HepG2 (cell line): ENCODE measurements around the gene ZNF747. TPM values are rescaled to one million over a fixed set of nuclear protein-coding genes. Genes with fewer than 3 reads are reported as not detected.

Experiments
- ATF1 ChIP-seq: IDR thresholded peaks from 2 replicates; pipeline ENCODE4 v1.6.1; 2016; ENCODE audit warnings: mild to moderate bottlenecking, control low read depth
- BHLHE40 ChIP-seq: IDR thresholded peaks from 2 replicates; pipeline ENCODE4 v1.6.1; 2011; ENCODE audit warnings: low read length, improper control_type of control experiment
- NR2F6 ChIP-seq, 2 experiments: IDR thresholded peaks; 2 replicates each; pipeline ENCODE4 v1.6.1; 2016; ENCODE audit warnings: antibody characterized with exemption in 1 of 2, mild to moderate bottlenecking in 1 of 2
- PCBP1 ChIP-seq: fragments of 200-400 bp; formaldehyde crosslinking; IDR thresholded peaks from 2 replicates; pipeline ENCODE4 v1.6.1; 2017; ENCODE audit warnings: mild to moderate bottlenecking, low read depth, low read length, borderline replicate concordance
- RBM22 ChIP-seq: fragments of 200-400 bp; formaldehyde crosslinking; optimal IDR thresholded peaks from 2 replicates; pipeline ENCODE3; 2017; ENCODE audit warnings: mild to moderate bottlenecking, low read length, moderate library complexity
- TCF7L2 ChIP-seq: IDR thresholded peaks from 2 replicates; pipeline ENCODE4 v1.6.1; 2011; ENCODE audit warnings: mild to moderate bottlenecking, low read depth, low read length, moderate library complexity
- ZNF331 ChIP-seq: sonication (generic); formaldehyde crosslinking; IDR thresholded peaks from 2 replicates; pipeline ENCODE4 v1.4.0; 2020; ENCODE audit warnings: missing genetic modification reagents
- ZNF557 ChIP-seq: sonication (generic); formaldehyde crosslinking; IDR thresholded peaks from 2 replicates; pipeline ENCODE4 v1.4.0; 2020; ENCODE audit warnings: missing genetic modification reagents
- ZNF670 ChIP-seq: sonication (generic); formaldehyde crosslinking; IDR thresholded peaks from 2 replicates; pipeline ENCODE4 v1.8.0; 2022; ENCODE audit warnings: mild to moderate bottlenecking, missing genetic modification reagents, borderline replicate concordance
- ZNF703 ChIP-seq: sonication (generic); formaldehyde crosslinking; IDR thresholded peaks from 2 replicates; pipeline ENCODE4 v1.5.1; 2020; ENCODE audit warnings: missing genetic modification reagents, mild to moderate bottlenecking, moderate library complexity, borderline replicate concordance
- ZNF816 ChIP-seq: sonication (generic); formaldehyde crosslinking; IDR thresholded peaks from 2 replicates; pipeline ENCODE4 v1.8.0; 2022; ENCODE audit warnings: missing genetic modification reagents, mild to moderate bottlenecking, borderline replicate concordance
- polyA plus RNA-seq, 8 experiments: library from polyadenylated mRNA; depleted of rRNA in 3 of 8; stranded (reverse) in 7 of 8; unstranded in 1 of 8; fragments of >200 nt; fragmentation: Illumina TruSeq in 4 of 8; extraction: Trizol in 4 of 8; gene quantifications; 2 replicates each; pipeline versions ENCODE4 v1.2.1 to v1.2.3, GENCODE V29; 2011 to 2016; ENCODE audit warnings: low read depth in 4 of 8, missing spikeins in 1 of 8, mixed read lengths in 1 of 8; ENCODE audit not compliant: insufficient read depth in 1 of 8
- total RNA-seq, 5 experiments: library from RNA; depleted of rRNA; stranded (reverse); fragments of >200 nt; fragmentation: Illumina TruSeq; extraction: Trizol; gene quantifications; 2 replicates each; pipeline ENCODE4 v1.2.3, GENCODE V29; 2016; ENCODE audit warnings: low read depth in 1 of 5
- TF ChIP-seq, protein P1 (sequence below): sonication (generic); formaldehyde crosslinking; IDR thresholded peaks from 2 replicates; pipeline ENCODE4 v1.4.0; 2020; ENCODE audit warnings: mild to moderate bottlenecking, missing genetic modification reagents
- TF ChIP-seq, protein P2 (sequence below): sonication (generic); formaldehyde crosslinking; conservative IDR thresholded peaks from 2 replicates; pipeline ENCODE4 v1.4.0; 2020; ENCODE audit warnings: missing genetic modification reagents
- TF ChIP-seq, protein P3 (sequence below): fragments of 450-650 bp; IDR thresholded peaks from 2 replicates; pipeline ENCODE4 v1.6.1; 2017; ENCODE audit warnings: mild to moderate bottlenecking
- TF ChIP-seq, protein P4 (sequence below): sonication (generic); formaldehyde crosslinking; IDR thresholded peaks from 2 replicates; pipeline ENCODE4 v1.8.0; 2022; ENCODE audit warnings: mild to moderate bottlenecking, missing genetic modification reagents; ENCODE audit not compliant: insufficient replicate concordance
- TF ChIP-seq, protein P5 (sequence below): sonication (generic); formaldehyde crosslinking; IDR thresholded peaks from 2 replicates; pipeline ENCODE4 v1.5.0; 2020; ENCODE audit warnings: mild to moderate bottlenecking, missing genetic modification reagents, borderline replicate concordance

The ZNF747 gene
- total and polyA plus RNA-seq, 2 of the 13 experiments (the other 11 are each of a cell fraction or from before 2014, with no cell fraction given) = 7.2 to 10.2 TPM

DNA sequence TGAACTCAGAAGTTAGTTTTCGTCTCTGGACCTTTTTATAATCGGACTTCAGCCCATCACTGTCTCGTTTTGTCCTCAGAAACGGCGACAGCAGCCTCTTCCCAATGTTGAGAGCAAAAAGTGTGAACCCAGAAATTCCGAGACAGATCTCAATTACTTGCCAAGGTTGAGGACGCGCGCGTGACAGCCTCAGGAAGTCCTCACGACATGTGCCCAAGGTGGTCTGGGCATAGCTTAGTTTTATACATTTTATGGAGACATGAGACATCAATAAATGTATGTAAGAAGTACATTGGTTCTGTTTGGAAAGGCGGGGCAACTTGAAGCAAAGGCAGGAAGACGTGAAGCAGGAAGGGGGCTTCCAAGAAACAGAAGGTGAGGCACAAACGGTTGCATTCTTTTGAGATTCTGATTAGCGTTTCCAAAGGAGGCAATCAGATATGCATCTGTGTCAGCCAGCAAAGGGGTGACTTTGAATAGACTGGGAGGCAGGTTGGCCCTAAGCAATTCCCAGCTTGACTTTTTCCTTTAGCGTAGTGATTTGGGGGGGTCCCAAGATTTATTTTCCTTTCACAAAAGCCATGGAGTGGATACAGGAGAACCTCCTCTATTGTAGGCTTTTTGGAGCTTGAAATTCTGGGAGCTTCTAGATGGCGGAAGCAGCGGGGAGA lies 583 bp upstream of the ZNF747 start (continued):
- TF ChIP-seq, protein P1, sequence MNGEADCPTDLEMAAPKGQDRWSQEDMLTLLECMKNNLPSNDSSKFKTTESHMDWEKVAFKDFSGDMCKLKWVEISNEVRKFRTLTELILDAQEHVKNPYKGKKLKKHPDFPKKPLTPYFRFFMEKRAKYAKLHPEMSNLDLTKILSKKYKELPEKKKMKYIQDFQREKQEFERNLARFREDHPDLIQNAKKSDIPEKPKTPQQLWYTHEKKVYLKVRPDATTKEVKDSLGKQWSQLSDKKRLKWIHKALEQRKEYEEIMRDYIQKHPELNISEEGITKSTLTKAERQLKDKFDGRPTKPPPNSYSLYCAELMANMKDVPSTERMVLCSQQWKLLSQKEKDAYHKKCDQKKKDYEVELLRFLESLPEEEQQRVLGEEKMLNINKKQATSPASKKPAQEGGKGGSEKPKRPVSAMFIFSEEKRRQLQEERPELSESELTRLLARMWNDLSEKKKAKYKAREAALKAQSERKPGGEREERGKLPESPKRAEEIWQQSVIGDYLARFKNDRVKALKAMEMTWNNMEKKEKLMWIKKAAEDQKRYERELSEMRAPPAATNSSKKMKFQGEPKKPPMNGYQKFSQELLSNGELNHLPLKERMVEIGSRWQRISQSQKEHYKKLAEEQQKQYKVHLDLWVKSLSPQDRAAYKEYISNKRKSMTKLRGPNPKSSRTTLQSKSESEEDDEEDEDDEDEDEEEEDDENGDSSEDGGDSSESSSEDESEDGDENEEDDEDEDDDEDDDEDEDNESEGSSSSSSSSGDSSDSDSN (CRISPR knock-in tag) = no peak
- TF ChIP-seq, protein P2, sequence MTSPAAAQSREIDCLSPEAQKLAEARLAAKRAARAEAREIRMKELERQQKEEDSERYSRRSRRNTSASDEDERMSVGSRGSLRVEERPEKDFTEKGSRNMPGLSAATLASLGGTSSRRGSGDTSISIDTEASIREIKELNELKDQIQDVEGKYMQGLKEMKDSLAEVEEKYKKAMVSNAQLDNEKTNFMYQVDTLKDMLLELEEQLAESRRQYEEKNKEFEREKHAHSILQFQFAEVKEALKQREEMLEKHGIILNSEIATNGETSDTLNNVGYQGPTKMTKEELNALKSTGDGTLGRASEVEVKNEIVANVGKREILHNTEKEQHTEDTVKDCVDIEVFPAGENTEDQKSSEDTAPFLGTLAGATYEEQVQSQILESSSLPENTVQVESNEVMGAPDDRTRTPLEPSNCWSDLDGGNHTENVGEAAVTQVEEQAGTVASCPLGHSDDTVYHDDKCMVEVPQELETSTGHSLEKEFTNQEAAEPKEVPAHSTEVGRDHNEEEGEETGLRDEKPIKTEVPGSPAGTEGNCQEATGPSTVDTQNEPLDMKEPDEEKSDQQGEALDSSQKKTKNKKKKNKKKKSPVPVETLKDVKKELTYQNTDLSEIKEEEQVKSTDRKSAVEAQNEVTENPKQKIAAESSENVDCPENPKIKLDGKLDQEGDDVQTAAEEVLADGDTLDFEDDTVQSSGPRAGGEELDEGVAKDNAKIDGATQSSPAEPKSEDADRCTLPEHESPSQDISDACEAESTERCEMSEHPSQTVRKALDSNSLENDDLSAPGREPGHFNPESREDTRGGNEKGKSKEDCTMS = no peak
- no peak; the same call in 1 of the 2 replicates for TF ChIP-seq ZNF557 (CRISPR knock-in tag)
- 0 out of 2 replicates have a peak, but pooled peaks have one; percentile 35 for TF ChIP-seq ZNF816 (CRISPR knock-in tag)
- TF ChIP-seq RBM22 = peak; percentile 57
- no peak for TF ChIP-seq ZNF703 (CRISPR knock-in tag)
- peak; percentile 70; the same call in 1 of the 2 replicates for TF ChIP-seq ZNF670 (CRISPR knock-in tag)
- no peak for TF ChIP-seq PCBP1
- TF ChIP-seq, protein P3, sequence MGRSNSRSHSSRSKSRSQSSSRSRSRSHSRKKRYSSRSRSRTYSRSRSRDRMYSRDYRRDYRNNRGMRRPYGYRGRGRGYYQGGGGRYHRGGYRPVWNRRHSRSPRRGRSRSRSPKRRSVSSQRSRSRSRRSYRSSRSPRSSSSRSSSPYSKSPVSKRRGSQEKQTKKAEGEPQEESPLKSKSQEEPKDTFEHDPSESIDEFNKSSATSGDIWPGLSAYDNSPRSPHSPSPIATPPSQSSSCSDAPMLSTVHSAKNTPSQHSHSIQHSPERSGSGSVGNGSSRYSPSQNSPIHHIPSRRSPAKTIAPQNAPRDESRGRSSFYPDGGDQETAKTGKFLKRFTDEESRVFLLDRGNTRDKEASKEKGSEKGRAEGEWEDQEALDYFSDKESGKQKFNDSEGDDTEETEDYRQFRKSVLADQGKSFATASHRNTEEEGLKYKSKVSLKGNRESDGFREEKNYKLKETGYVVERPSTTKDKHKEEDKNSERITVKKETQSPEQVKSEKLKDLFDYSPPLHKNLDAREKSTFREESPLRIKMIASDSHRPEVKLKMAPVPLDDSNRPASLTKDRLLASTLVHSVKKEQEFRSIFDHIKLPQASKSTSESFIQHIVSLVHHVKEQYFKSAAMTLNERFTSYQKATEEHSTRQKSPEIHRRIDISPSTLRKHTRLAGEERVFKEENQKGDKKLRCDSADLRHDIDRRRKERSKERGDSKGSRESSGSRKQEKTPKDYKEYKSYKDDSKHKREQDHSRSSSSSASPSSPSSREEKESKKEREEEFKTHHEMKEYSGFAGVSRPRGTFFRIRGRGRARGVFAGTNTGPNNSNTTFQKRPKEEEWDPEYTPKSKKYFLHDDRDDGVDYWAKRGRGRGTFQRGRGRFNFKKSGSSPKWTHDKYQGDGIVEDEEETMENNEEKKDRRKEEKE = no peak
- no peak for TF ChIP-seq BHLHE40
- no peak for TF ChIP-seq NR2F6 (IDR thresholded peaks at IDR 0.05)
- no peak for TF ChIP-seq NR2F6 (CRISPR knock-in tag; IDR thresholded peaks at IDR 0.05)
- no peak for TF ChIP-seq ATF1 (CRISPR knock-in tag)
- TF ChIP-seq ZNF331 (CRISPR knock-in tag) = peak; percentile 2; the same call in 1 of the 2 replicates
- TF ChIP-seq, protein P4, sequence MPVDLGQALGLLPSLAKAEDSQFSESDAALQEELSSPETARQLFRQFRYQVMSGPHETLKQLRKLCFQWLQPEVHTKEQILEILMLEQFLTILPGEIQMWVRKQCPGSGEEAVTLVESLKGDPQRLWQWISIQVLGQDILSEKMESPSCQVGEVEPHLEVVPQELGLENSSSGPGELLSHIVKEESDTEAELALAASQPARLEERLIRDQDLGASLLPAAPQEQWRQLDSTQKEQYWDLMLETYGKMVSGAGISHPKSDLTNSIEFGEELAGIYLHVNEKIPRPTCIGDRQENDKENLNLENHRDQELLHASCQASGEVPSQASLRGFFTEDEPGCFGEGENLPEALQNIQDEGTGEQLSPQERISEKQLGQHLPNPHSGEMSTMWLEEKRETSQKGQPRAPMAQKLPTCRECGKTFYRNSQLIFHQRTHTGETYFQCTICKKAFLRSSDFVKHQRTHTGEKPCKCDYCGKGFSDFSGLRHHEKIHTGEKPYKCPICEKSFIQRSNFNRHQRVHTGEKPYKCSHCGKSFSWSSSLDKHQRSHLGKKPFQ (CRISPR knock-in tag) = no peak
- TF ChIP-seq, protein P5, sequence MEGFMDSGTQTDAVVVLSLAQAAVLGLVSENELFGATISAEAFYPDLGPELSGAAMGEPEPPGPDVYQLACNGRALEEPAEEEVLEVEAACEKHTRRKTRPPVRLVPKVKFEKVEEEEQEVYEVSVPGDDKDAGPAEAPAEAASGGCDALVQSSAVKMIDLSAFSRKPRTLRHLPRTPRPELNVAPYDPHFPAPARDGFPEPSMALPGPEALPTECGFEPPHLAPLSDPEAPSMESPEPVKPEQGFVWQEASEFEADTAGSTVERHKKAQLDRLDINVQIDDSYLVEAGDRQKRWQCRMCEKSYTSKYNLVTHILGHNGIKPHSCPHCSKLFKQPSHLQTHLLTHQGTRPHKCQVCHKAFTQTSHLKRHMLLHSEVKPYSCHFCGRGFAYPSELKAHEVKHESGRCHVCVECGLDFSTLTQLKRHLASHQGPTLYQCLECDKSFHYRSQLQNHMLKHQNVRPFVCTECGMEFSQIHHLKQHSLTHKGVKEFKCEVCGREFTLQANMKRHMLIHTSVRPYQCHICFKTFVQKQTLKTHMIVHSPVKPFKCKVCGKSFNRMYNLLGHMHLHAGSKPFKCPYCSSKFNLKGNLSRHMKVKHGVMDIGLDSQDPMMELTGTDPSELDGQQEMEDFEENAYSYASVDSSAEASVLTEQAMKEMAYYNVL (CRISPR knock-in tag) = no peak
- no peak for TF ChIP-seq TCF7L2
